ENCODE data around the gene C2orf72. TPM values are rescaled to one million over a fixed set of nuclear protein-coding genes. Genes with fewer than 3 reads are reported as not detected.

The C2orf72 gene
- total and polyA plus RNA-seq, 2 of the 4 experiments (the other 2 are of a cell fraction) = 0.09 to 0.18 TPM

GRCh38 chr2:231012463-231012862 is 24.9 kb upstream of the C2orf72 start:
- TF ChIP-seq RFX5 (IDR thresholded peaks at IDR 0.05; ENCODE audit: low read depth, low read length) = no peak
- TF ChIP-seq RCOR1 (IDR thresholded peaks at IDR 0.05; ENCODE audit: insufficient replicate concordance, low read length) = no peak
- TF ChIP-seq RAD21 (IDR thresholded peaks at IDR 0.05; ENCODE audit: low read length) = no peak
- TF ChIP-seq CHD1 (IDR thresholded peaks at IDR 0.05; ENCODE audit: low read depth, low read length) = no peak
- TF ChIP-seq NFE2L2 (IDR thresholded peaks at IDR 0.05; ENCODE audit: low read depth, low read length) = no peak
- no peak overlapping the region for H2BK15ac ChIP-seq (ENCODE audit: low read depth, low read length)
- H2AK9ac ChIP-seq (replicated peaks; ENCODE audit: low read depth, low read length, poor library complexity) = no peak overlapping the region
- H2BK20ac ChIP-seq (ENCODE audit: low read depth, low read length) = no peak overlapping the region
- no peak overlapping the region for H3K4me3 ChIP-seq (ENCODE audit: insufficient read depth, low read depth, low read length)
- dilution Hi-C loops (cut with HindIII; ENCODE audit: low sequenced_read_pairs, unreplicated experiment) = no loop called here
- no peaks in the 10 kb centered on the region for H3K9me1 ChIP-seq (ENCODE audit: insufficient read depth, low read length)
- H3K36me3 ChIP-seq (ENCODE audit: control insufficient read depth, insufficient read depth, low read length) = no peaks in the 10 kb centered on the region
- no peaks in the 10 kb centered on the region for H3K4me1 ChIP-seq (ENCODE audit: control insufficient read depth, insufficient read depth, low read length)
- no peak for ATAC-seq (ENCODE audit: low read depth)
- H3K79me1 ChIP-seq (ENCODE audit: low read depth in 1 of 2, low read length in 2 of 2) = no peaks in the 10 kb centered on the region
- POLR2A ChIA-PET (ENCODE audit: unreplicated experiment) = no interaction called here
- no peak overlapping the region for H3K9ac ChIP-seq (ENCODE audit: low read depth, low read length)
- H3K56ac ChIP-seq (ENCODE audit: extremely low read depth, insufficient read depth, low read length) = no peak overlapping the region
- H4K8ac ChIP-seq (ENCODE audit: low read depth in 2 of 2, low read length in 2 of 2) = no peak overlapping the region
- H3K14ac ChIP-seq (replicated peaks; ENCODE audit: low read depth, low read length) = no peak overlapping the region
- no peak overlapping the region for H2BK5ac ChIP-seq (ENCODE audit: low read depth, low read length, poor library complexity, severe bottlenecking)
- no peak overlapping the region for H3K4ac ChIP-seq (ENCODE audit: low read depth, low read length)
- no peak for DNase-seq
- no peak overlapping the region for H2AK5ac ChIP-seq (ENCODE audit: low read depth, low read length)
- H4K5ac ChIP-seq (ENCODE audit: low read depth, low read length) = no peak overlapping the region
- intact Hi-C loops (cut with micrococcal nuclease) = loop anchor here (10.0 kb wide), 1 partner anchor 58 kb away; no protein-coding TSS in a partner anchor
- peaks cover 69% of the 10 kb centered on the region for H3K27me3 ChIP-seq (ENCODE audit: control insufficient read depth, insufficient read depth, low read length)
- BruUV-seq (replicated peaks) = no TSS peak
- no peaks in the 10 kb centered on the region for H3K9me3 ChIP-seq (ENCODE audit: control insufficient read depth, insufficient read depth, low read length)
- no CpG with 5 or more reads among the region's 3 CpGs for WGBS, 2 experiments (ENCODE audit: extremely low coverage in 2 of 2, insufficient read length in 1 of 2)
- H3K18ac ChIP-seq (ENCODE audit: low read depth, low read length) = no peak overlapping the region
- no peak overlapping the region for H2AFZ ChIP-seq (replicated peaks; ENCODE audit: low read length, poor library complexity)
- H4K20me1 ChIP-seq (ENCODE audit: insufficient read depth, low read length) = no peaks in the 10 kb centered on the region
- in situ Hi-C loops (cut with MboI; ENCODE audit: low sequenced_read_pairs) = no loop called here
- no peak overlapping the region for H3K27ac ChIP-seq (ENCODE audit: insufficient read depth, low read length)
- no peak overlapping the region for H3K4me2 ChIP-seq (ENCODE audit: low read depth, low read length)
- no peak overlapping the region for H2BK120ac ChIP-seq (ENCODE audit: low read depth, low read length)
- CTCF ChIA-PET = no interaction called here
- no peak overlapping the region for H4K91ac ChIP-seq (ENCODE audit: insufficient read depth, low read depth, low read length)
- H3K23ac ChIP-seq (ENCODE audit: low read depth, low read length) = no peak overlapping the region

Measured in IMR-90 (cell line).